WI38 (cell line): ENCODE results near the gene ERBB4.

ENCODE experiments used
- H3K4me3 ChIP-seq: 2 replicates; pipeline ENCODE4 v1.5.1; 2011; ENCODE audit warnings: low read depth, mild to moderate bottlenecking, control low read depth, low read length
- TF ChIP-seq, protein P1 (sequence below): IDR thresholded peaks from 2 replicates; pipeline ENCODE4 v1.5.1; 2012; ENCODE audit warnings: low read depth, mild to moderate bottlenecking, control low read depth, low read length

Gene ERBB4

GRCh38 chr2:212173756-212174510, 364.7 kb downstream of the ERBB4 start:
- TF ChIP-seq, protein P1, sequence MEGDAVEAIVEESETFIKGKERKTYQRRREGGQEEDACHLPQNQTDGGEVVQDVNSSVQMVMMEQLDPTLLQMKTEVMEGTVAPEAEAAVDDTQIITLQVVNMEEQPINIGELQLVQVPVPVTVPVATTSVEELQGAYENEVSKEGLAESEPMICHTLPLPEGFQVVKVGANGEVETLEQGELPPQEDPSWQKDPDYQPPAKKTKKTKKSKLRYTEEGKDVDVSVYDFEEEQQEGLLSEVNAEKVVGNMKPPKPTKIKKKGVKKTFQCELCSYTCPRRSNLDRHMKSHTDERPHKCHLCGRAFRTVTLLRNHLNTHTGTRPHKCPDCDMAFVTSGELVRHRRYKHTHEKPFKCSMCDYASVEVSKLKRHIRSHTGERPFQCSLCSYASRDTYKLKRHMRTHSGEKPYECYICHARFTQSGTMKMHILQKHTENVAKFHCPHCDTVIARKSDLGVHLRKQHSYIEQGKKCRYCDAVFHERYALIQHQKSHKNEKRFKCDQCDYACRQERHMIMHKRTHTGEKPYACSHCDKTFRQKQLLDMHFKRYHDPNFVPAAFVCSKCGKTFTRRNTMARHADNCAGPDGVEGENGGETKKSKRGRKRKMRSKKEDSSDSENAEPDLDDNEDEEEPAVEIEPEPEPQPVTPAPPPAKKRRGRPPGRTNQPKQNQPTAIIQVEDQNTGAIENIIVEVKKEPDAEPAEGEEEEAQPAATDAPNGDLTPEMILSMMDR: no peak
- no peak overlapping the region for H3K4me3 ChIP-seq

DNA sequence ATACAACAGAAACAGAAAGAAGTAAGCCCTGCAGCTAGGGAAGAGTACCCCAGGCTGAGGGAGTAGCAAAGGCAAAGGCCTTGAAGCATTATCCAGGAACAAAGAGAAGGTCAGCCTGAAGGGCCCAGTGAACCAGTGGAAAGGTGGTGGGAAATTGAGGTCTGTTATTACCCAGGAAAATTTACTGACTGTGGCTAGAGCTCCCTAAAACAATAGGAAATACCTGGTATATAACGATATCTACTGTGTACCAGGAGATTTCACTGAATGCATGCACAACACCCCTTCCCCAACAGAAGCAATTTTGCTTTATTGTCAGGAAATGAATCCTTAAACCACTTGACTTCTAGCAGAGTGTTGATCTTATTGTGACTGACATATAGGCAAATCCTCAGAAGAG, 365.3 kb downstream of the ERBB4 start:
- no peak overlapping the region for H3K4me3 ChIP-seq
- TF ChIP-seq, protein P1: no peak

DNA sequence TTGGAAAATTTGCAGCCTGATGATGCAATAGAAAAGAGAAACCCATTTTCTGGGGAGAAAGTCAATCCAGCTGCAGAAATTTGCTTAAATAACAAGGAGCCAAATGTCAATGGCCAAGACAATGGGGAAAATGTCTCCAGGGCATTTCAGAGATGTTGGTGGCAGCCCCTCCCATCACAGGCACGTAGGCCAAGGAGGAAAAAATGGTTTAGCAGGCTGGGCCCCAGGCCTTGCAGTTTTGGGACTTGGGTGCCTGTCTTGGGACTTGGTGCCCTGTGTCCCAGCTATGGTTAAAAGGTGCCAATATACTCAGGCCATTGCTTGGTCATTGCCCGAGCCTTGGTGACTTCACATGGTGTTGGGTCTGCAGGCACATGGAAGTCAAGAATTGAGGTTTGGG, 368.2 kb downstream of the ERBB4 start:
- TF ChIP-seq, protein P1: no peak
- no peak overlapping the region for H3K4me3 ChIP-seq

DNA sequence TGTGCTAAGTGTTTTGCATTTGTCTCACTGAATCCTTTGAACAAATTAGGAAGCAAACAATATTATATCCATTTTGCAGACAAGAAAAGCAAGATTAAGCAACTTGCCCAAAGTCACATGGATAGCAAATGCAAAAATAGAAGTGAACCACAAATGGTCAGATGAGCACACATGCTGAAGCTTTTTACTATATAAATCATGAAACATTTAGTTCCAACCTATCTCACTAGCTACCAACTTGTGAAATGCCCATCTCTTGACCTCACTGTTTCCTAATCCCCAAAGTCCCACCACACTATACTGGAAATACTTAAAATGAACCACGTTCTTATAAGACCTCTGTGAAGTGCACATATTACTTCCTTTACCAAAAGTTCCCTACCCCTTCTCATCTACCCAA, 380.5 kb downstream of the ERBB4 start:
- H3K4me3 ChIP-seq: no peak overlapping the region
- TF ChIP-seq, protein P1: no peak

DNA sequence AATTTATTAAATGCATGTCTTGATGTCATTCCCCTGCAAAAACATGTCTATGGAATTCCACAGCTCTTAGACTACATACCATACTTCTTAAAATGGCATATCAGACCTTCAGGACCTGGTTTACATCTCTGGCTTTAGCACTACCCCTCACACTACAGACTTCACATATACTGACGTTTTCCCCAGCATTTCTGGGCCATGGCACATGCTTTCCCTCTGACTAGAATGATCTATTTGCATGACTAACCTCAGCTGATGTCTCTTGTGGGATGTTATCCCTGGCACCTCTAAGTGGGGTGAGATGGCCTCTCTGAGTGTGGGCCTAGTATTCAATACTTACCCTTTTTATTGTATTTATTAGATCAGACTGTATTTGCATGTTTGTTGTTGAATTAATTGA, 381.6 kb downstream of the ERBB4 start:
- no peak overlapping the region for H3K4me3 ChIP-seq
- TF ChIP-seq, protein P1: no peak

- no peak overlapping the region for H3K4me3 ChIP-seq
- TF ChIP-seq, protein P1: no peak
These were observed 382.5 kb downstream of the ERBB4 start for GRCh38 chr2:212156088-212156487.

GRCh38 chr2:212154477-212154878, 384.1 kb downstream of the ERBB4 start:
- TF ChIP-seq, protein P1: no peak
- H3K4me3 ChIP-seq: no peak overlapping the region
